A673 (cell line): ENCODE data around the gene RAPGEF4. TPM values are rescaled to one million over a fixed set of nuclear protein-coding genes. Genes with fewer than 3 reads are reported as not detected.

Experiments
- BruUV-seq: library from RNA; stranded (reverse); fragments of 400-500 nt; replicated peaks from 2 replicates; lab custom pipeline; 2021; lab: Mats Ljungman, UMichigan
- CTCF ChIA-PET: fragments of 300-600 bp; sonication (Branson Sonifier 250); formaldehyde crosslinking; loops from one replicate; lab custom pipeline; 2022; ENCODE audit warnings: antibody characterized with exemption; lab: Charles Lee
- POLR2A ChIA-PET: fragments of 300-600 bp; sonication (Branson Sonifier 250); formaldehyde crosslinking; loops from one replicate; lab custom pipeline; 2022; ENCODE audit warnings: antibody characterized with exemption; ENCODE audit not compliant: low non-redundant PET; lab: Charles Lee
- DNase-seq: peaks from one replicate; pipeline ENCODE4 v3.0.0-alpha.2; 2015; ENCODE audit warnings: low spot score
- H3K27ac ChIP-seq: fragments of 200-600 bp; sonication (generic); 2 replicates; pipeline ENCODE4 v1.5.1; 2016; ENCODE audit warnings: mixed run types, low read depth, mild to moderate bottlenecking, mixed read lengths, antibody characterized with exemption, low read length; ENCODE audit not compliant: poor library complexity, severe bottlenecking
- H3K27me3 ChIP-seq: fragments of 200-600 bp; sonication (generic); replicated peaks from 2 replicates; pipeline ENCODE4 v1.6.1; 2017; ENCODE audit warnings: mixed run types, low read depth, mild to moderate bottlenecking, mixed read lengths, antibody characterized with exemption, low read length; ENCODE audit not compliant: insufficient read depth, poor library complexity
- H3K36me3 ChIP-seq: fragments of 200-600 bp; sonication (generic); 2 replicates; pipeline ENCODE4 v1.6.1; 2016; ENCODE audit warnings: mixed run types, mild to moderate bottlenecking, mixed read lengths, antibody characterized with exemption, low read length; ENCODE audit not compliant: insufficient read depth, poor library complexity, severe bottlenecking
- H3K4me1 ChIP-seq: fragments of 200-600 bp; sonication (generic); 2 replicates; pipeline ENCODE4 v1.6.1; 2017; ENCODE audit warnings: mixed run types, mild to moderate bottlenecking, mixed read lengths, antibody characterized with exemption, low read length; ENCODE audit not compliant: insufficient read depth, poor library complexity, severe bottlenecking
- H3K4me3 ChIP-seq: fragments of 200-600 bp; sonication (generic); 2 replicates; pipeline ENCODE4 v1.5.1; 2016; ENCODE audit warnings: low read depth, mixed run types, mild to moderate bottlenecking, mixed read lengths, low read length; ENCODE audit not compliant: poor library complexity, severe bottlenecking
- H3K9me3 ChIP-seq: fragments of 200-600 bp; sonication (generic); 2 replicates; pipeline ENCODE4 v1.6.1; 2016; ENCODE audit warnings: mixed run types, low read depth, mild to moderate bottlenecking, mixed read lengths, antibody characterized with exemption, low read length; ENCODE audit not compliant: poor library complexity, severe bottlenecking
- CTCF ChIP-seq: fragments of 300-800, 200-600 bp; sonication (generic); conservative IDR thresholded peaks from 2 replicates; pipeline ENCODE4 v1.5.1; 2017; ENCODE audit warnings: low read depth, mild to moderate bottlenecking, antibody characterized with exemption, low read length, moderate library complexity, mixed read lengths
- EZH2 ChIP-seq: fragments of 200-600 bp; sonication (generic); IDR thresholded peaks from 2 replicates; pipeline ENCODE4 v1.6.1; 2017; ENCODE audit warnings: borderline replicate concordance, low read depth, mild to moderate bottlenecking, mixed read lengths, antibody characterized with exemption, low read length; ENCODE audit not compliant: poor library complexity, severe bottlenecking
- intact Hi-C: fragments of 100-400 bp; cut with micrococcal nuclease; formaldehyde crosslinking; loops from one replicate; pipeline ENCODE4 v1.10.0; 2022; ENCODE audit not compliant: unreplicated experiment
- total RNA-seq: library from RNA; stranded (reverse); gene quantifications from 2 replicates; pipeline ENCODE4 v1.2.3, GENCODE V29; 2021

RAPGEF4 gene
- total RNA-seq, 1 experiment from 2014 or later = 0.26 TPM

- Histone ChIP-seq H3K9me3 (no peaks in the 10 kb centered on the region), H3K27me3 (peaks cover 8% of the 10 kb centered on the region), H3K4me3 (no peak overlapping the region), H3K36me3 (no peaks in the 10 kb centered on the region), H3K27ac (no peak overlapping the region), H3K4me1 (no peaks in the 10 kb centered on the region)
- no peak for DNase-seq
- no TSS peak for BruUV-seq
- ChIA-PET CTCF (no interaction called here), POLR2A (no interaction called here)
- TF ChIP-seq EZH2 = no peak
- TF ChIP-seq CTCF = no peak
- intact Hi-C loops = no loop called here
These were observed 218.6 kb downstream of the RAPGEF4 start for GRCh38 chr2:172953970-172954852.

GRCh38 chr2:172955587-172955986 is 219.9 kb downstream of the RAPGEF4 start:
- Histone ChIP-seq H3K36me3 (no peaks in the 10 kb centered on the region), H3K4me1 (no peaks in the 10 kb centered on the region), H3K4me3 (no peak overlapping the region), H3K27me3 (peaks cover 8% of the 10 kb centered on the region), H3K27ac (no peak overlapping the region), H3K9me3 (no peaks in the 10 kb centered on the region)
- TF ChIP-seq EZH2 (no peak), CTCF (no peak)
- intact Hi-C loops = no loop called here
- ChIA-PET CTCF (no interaction called here), POLR2A (no interaction called here)
- BruUV-seq = no TSS peak
- DNase-seq = no peak

GRCh38 chr2:172957734-172958133 is 222.1 kb downstream of the RAPGEF4 start:
- no peaks in the 10 kb centered on the region for H3K4me1 ChIP-seq
- intact Hi-C loops = no loop called here
- no peak for DNase-seq
- peaks cover 8% of the 10 kb centered on the region for H3K27me3 ChIP-seq
- no peak for TF ChIP-seq EZH2
- TF ChIP-seq CTCF = no peak
- H3K9me3 ChIP-seq = no peaks in the 10 kb centered on the region
- no peaks in the 10 kb centered on the region for H3K36me3 ChIP-seq
- BruUV-seq = no TSS peak
- ChIA-PET POLR2A (interaction anchor here (0.5 kb wide), 1 partner anchor 1029 kb away, joined by 5 read pairs; no protein-coding TSS in a partner anchor), CTCF (no interaction called here)
- no peak overlapping the region for H3K4me3 ChIP-seq
- no peak overlapping the region for H3K27ac ChIP-seq
